H7 (cell line): ENCODE data around the gene TBX5. TPM values are rescaled to one million over a fixed set of nuclear protein-coding genes. Genes with fewer than 3 reads are reported as not detected.
A peak's percentile ranks its signal among the peaks of the same experiment; 100 is the strongest.

Source experiments
- DNase-seq: peaks from one replicate; pipeline ENCODE4 v3.0.0; 2012
- H3K27me3 ChIP-seq: 2 replicates; pipeline ENCODE4 v1.6.0; 2011; ENCODE audit warnings: mild to moderate bottlenecking, low read length; ENCODE audit not compliant: control insufficient read depth, insufficient read depth
- H3K36me3 ChIP-seq: replicated peaks from 2 replicates; pipeline ENCODE4 v1.5.1; 2011; ENCODE audit warnings: low read length; ENCODE audit not compliant: control insufficient read depth, insufficient read depth
- H3K4me3 ChIP-seq: 2 replicates; pipeline ENCODE4 v1.5.1; 2011; ENCODE audit warnings: low read depth, mild to moderate bottlenecking, control low read depth, low read length, moderate library complexity; ENCODE audit not compliant: insufficient read depth
- total RNA-seq: library from RNA; depleted of rRNA; stranded (reverse); fragments of >200 nt; shearing (Covaris generic); gene quantifications from 2 replicates; pipeline ENCODE4 v1.2.3, GENCODE V29; 2014

The TBX5 gene
- total RNA-seq, 1 experiment from 2014 or later, result not detected

- Histone ChIP-seq H3K27me3 (peaks cover 99% of the 10 kb centered on the region), H3K4me3 (no peak overlapping the region), H3K36me3 (no peaks in the 10 kb centered on the region)
- DNase-seq, result peak; percentile 63
Observed at GRCh38 chr12:114404083-114404925, 1.6 kb downstream of the TBX5 start.

- H3K4me3 ChIP-seq, result no peak overlapping the region
- no peaks in the 10 kb centered on the region for H3K36me3 ChIP-seq
- H3K27me3 ChIP-seq, result peaks cover 99% of the 10 kb centered on the region
- DNase-seq, result peak; percentile 79
Observed at GRCh38 chr12:114403690-114404066, 2.3 kb downstream of the TBX5 start.

- H3K27me3 ChIP-seq, result peaks cover 99% of the 10 kb centered on the region
- H3K4me3 ChIP-seq, result no peak overlapping the region
- no peaks in the 10 kb centered on the region for H3K36me3 ChIP-seq
- DNase-seq, result peak; percentile 94
Observed at GRCh38 chr12:114403011-114403689, 2.8 kb downstream of the TBX5 start.

GRCh38 chr12:114402084-114402717 is 3.7 kb downstream of the TBX5 start:
- H3K27me3 ChIP-seq, result peaks cover 99% of the 10 kb centered on the region
- no peaks in the 10 kb centered on the region for H3K36me3 ChIP-seq
- no peak overlapping the region for H3K4me3 ChIP-seq
- DNase-seq, result peak; percentile 11

- H3K27me3 ChIP-seq, result peaks cover 99% of the 10 kb centered on the region
- no peak overlapping the region for H3K4me3 ChIP-seq
- H3K36me3 ChIP-seq, result no peaks in the 10 kb centered on the region
- no peak for DNase-seq
Observed at GRCh38 chr12:114401328-114402083, 4.4 kb downstream of the TBX5 start.

- peak; percentile 74 for DNase-seq
- Histone ChIP-seq H3K4me3 (no peak overlapping the region), H3K27me3 (peaks cover 99% of the 10 kb centered on the region), H3K36me3 (no peaks in the 10 kb centered on the region)
Observed at GRCh38 chr12:114400925-114401324, 5.0 kb downstream of the TBX5 start.

GRCh38 chr12:114400361-114400811 is 5.6 kb downstream of the TBX5 start:
- peak; percentile 74 for DNase-seq
- Histone ChIP-seq H3K36me3 (no peaks in the 10 kb centered on the region), H3K4me3 (no peak overlapping the region), H3K27me3 (peaks cover 99% of the 10 kb centered on the region)

- no peaks in the 10 kb centered on the region for H3K36me3 ChIP-seq
- peak; percentile 91 for DNase-seq
- no peak overlapping the region; the same call in 1 of the 2 replicates for H3K4me3 ChIP-seq
- H3K27me3 ChIP-seq, result peaks cover 99% of the 10 kb centered on the region
Observed at GRCh38 chr12:114399664-114400211, 6.2 kb downstream of the TBX5 start.

- DNase-seq, result peak; percentile 57
Observed at GRCh38 chr12:114397978-114398881, 7.7 kb downstream of the TBX5 start.

GRCh38 chr12:114396869-114397719 is 8.8 kb downstream of the TBX5 start:
- H3K36me3 ChIP-seq, result no peaks in the 10 kb centered on the region
- DNase-seq, result peak; percentile 41
- peaks cover 95% of the 10 kb centered on the region for H3K27me3 ChIP-seq
- no peak overlapping the region for H3K4me3 ChIP-seq

More at GRCh38 chr12:114397978-114398881, 7.7 kb downstream of the TBX5 start:
- peaks cover 99% of the 10 kb centered on the region for H3K27me3 ChIP-seq
- H3K4me3 ChIP-seq, result no peak overlapping the region
- no peaks in the 10 kb centered on the region for H3K36me3 ChIP-seq

- H3K36me3 ChIP-seq, result no peaks in the 10 kb centered on the region
- H3K27me3 ChIP-seq, result peaks cover 88% of the 10 kb centered on the region
- H3K4me3 ChIP-seq, result 0 out of 2 replicates have a peak overlapping the region, but pooled peaks have one; percentile 10
- peak; percentile 79 for DNase-seq
Observed at GRCh38 chr12:114396153-114396868, 9.6 kb downstream of the TBX5 start.

- no peaks in the 10 kb centered on the region for H3K36me3 ChIP-seq
- peaks cover 82% of the 10 kb centered on the region for H3K27me3 ChIP-seq
- no peak for DNase-seq
- no peak overlapping the region for H3K4me3 ChIP-seq
Observed at GRCh38 chr12:114395755-114396152, 10.2 kb downstream of the TBX5 start.
